ENCODE data around the gene TXNRD1. TPM values are rescaled to one million over a fixed set of nuclear protein-coding genes. Genes with fewer than 3 reads are reported as not detected.

Gene TXNRD1
- total RNA-seq, 1 donor from 2014 or later: 83.7 TPM

- Mint-ChIP-seq H3K4me1 (ENCODE audit: low read depth) (peaks cover 14% of the 10 kb centered on the region), H3K36me3 (ENCODE audit: low read depth) (no peaks in the 10 kb centered on the region), H3K4me3 (ENCODE audit: low read depth) (no peak overlapping the region), H3K27ac (no peak overlapping the region), H3K27me3 (ENCODE audit: low read depth) (no peaks in the 10 kb centered on the region), H3K9me3 (peaks cover 6% of the 10 kb centered on the region)
- no peak for DNase-seq (ENCODE audit: low spot score)
- intact Hi-C loops (cut with micrococcal nuclease): no loop called here
Observed at GRCh38 chr12:104181313-104181712, 34.3 kb upstream of the TXNRD1 start.

- Mint-ChIP-seq H3K4me3 (ENCODE audit: low read depth) (no peak overlapping the region), H3K9me3 (peaks cover 6% of the 10 kb centered on the region), H3K4me1 (ENCODE audit: low read depth) (peaks cover 13% of the 10 kb centered on the region), H3K27me3 (ENCODE audit: low read depth) (no peaks in the 10 kb centered on the region), H3K36me3 (ENCODE audit: low read depth) (no peaks in the 10 kb centered on the region), H3K27ac (no peak overlapping the region)
- no peak for DNase-seq (ENCODE audit: low spot score)
- intact Hi-C loops (cut with micrococcal nuclease): no loop called here
Observed at GRCh38 chr12:104182144-104182543, 33.4 kb upstream of the TXNRD1 start.

- no peak overlapping the region for H3K27ac Mint-ChIP-seq
- H3K4me1 Mint-ChIP-seq (ENCODE audit: low read depth): peaks cover 7% of the 10 kb centered on the region
- no peak for DNase-seq (ENCODE audit: low spot score)
- no peaks in the 10 kb centered on the region for H3K27me3 Mint-ChIP-seq (ENCODE audit: low read depth)
- peaks cover 6% of the 10 kb centered on the region for H3K9me3 Mint-ChIP-seq
- no peaks in the 10 kb centered on the region for H3K36me3 Mint-ChIP-seq (ENCODE audit: low read depth)
- intact Hi-C loops (cut with micrococcal nuclease): no loop called here
- no peak overlapping the region for H3K4me3 Mint-ChIP-seq (ENCODE audit: low read depth)
Observed at GRCh38 chr12:104182621-104183378, 32.8 kb upstream of the TXNRD1 start.

- intact Hi-C loops (cut with micrococcal nuclease): no loop called here
- Mint-ChIP-seq H3K27ac (no peak overlapping the region), H3K9me3 (peaks cover 6% of the 10 kb centered on the region), H3K4me1 (ENCODE audit: low read depth) (peaks cover under 1% of the 10 kb centered on the region), H3K27me3 (ENCODE audit: low read depth) (no peaks in the 10 kb centered on the region), H3K36me3 (ENCODE audit: low read depth) (no peaks in the 10 kb centered on the region), H3K4me3 (ENCODE audit: low read depth) (no peak overlapping the region)
- DNase-seq (ENCODE audit: low spot score): no peak
Observed at GRCh38 chr12:104183443-104183842, 32.1 kb upstream of the TXNRD1 start.

GRCh38 chr12:104187446-104188155 lies 28.0 kb upstream of the TXNRD1 start:
- no peaks in the 10 kb centered on the region for H3K4me1 Mint-ChIP-seq (ENCODE audit: low read depth)
- H3K27ac Mint-ChIP-seq: no peak overlapping the region
- intact Hi-C loops (cut with micrococcal nuclease): no loop called here
- H3K4me3 Mint-ChIP-seq (ENCODE audit: low read depth): no peak overlapping the region
- DNase-seq (ENCODE audit: low spot score): no peak
- H3K9me3 Mint-ChIP-seq: peaks cover 6% of the 10 kb centered on the region
- no peaks in the 10 kb centered on the region for H3K27me3 Mint-ChIP-seq (ENCODE audit: low read depth)
- no peaks in the 10 kb centered on the region for H3K36me3 Mint-ChIP-seq (ENCODE audit: low read depth)

- DNase-seq (ENCODE audit: low spot score): no peak
- H3K4me3 Mint-ChIP-seq (ENCODE audit: low read depth): no peak overlapping the region
- intact Hi-C loops (cut with micrococcal nuclease): no loop called here
- peaks cover 6% of the 10 kb centered on the region for H3K9me3 Mint-ChIP-seq
- peaks cover 2% of the 10 kb centered on the region for H3K27me3 Mint-ChIP-seq (ENCODE audit: low read depth)
- H3K4me1 Mint-ChIP-seq (ENCODE audit: low read depth): no peaks in the 10 kb centered on the region
- no peak overlapping the region for H3K27ac Mint-ChIP-seq
- H3K36me3 Mint-ChIP-seq (ENCODE audit: low read depth): no peaks in the 10 kb centered on the region
Observed at GRCh38 chr12:104188534-104188933, 27.0 kb upstream of the TXNRD1 start.

- intact Hi-C loops (cut with micrococcal nuclease): no loop called here
- no peak overlapping the region for H3K4me3 Mint-ChIP-seq (ENCODE audit: low read depth)
- peaks cover 14% of the 10 kb centered on the region for H3K27me3 Mint-ChIP-seq (ENCODE audit: low read depth)
- no peaks in the 10 kb centered on the region for H3K9me3 Mint-ChIP-seq
- peaks cover 4% of the 10 kb centered on the region for H3K4me1 Mint-ChIP-seq (ENCODE audit: low read depth)
- no peak for DNase-seq (ENCODE audit: low spot score)
- no peak overlapping the region for H3K27ac Mint-ChIP-seq
- no peaks in the 10 kb centered on the region for H3K36me3 Mint-ChIP-seq (ENCODE audit: low read depth)
Observed at GRCh38 chr12:104189915-104190555, 25.5 kb upstream of the TXNRD1 start.

- no peaks in the 10 kb centered on the region for H3K9me3 Mint-ChIP-seq
- H3K27ac Mint-ChIP-seq: no peak overlapping the region
- no peaks in the 10 kb centered on the region for H3K36me3 Mint-ChIP-seq (ENCODE audit: low read depth)
- H3K4me3 Mint-ChIP-seq (ENCODE audit: low read depth): no peak overlapping the region
- peaks cover 16% of the 10 kb centered on the region for H3K27me3 Mint-ChIP-seq (ENCODE audit: low read depth)
- intact Hi-C loops (cut with micrococcal nuclease): no loop called here
- DNase-seq (ENCODE audit: low spot score): no peak
- H3K4me1 Mint-ChIP-seq (ENCODE audit: low read depth): peaks cover 4% of the 10 kb centered on the region
Observed at GRCh38 chr12:104190641-104191176, 24.9 kb upstream of the TXNRD1 start.

- intact Hi-C loops (cut with micrococcal nuclease): no loop called here
- peaks cover 3% of the 10 kb centered on the region for H3K36me3 Mint-ChIP-seq (ENCODE audit: low read depth)
- H3K4me1 Mint-ChIP-seq (ENCODE audit: low read depth): peaks cover 4% of the 10 kb centered on the region
- peaks cover 42% of the 10 kb centered on the region for H3K27me3 Mint-ChIP-seq (ENCODE audit: low read depth)
- H3K4me3 Mint-ChIP-seq (ENCODE audit: low read depth): no peak overlapping the region
- DNase-seq (ENCODE audit: low spot score): no peak
- no peak overlapping the region for H3K27ac Mint-ChIP-seq
- peaks cover 12% of the 10 kb centered on the region for H3K9me3 Mint-ChIP-seq
Observed at GRCh38 chr12:104197264-104197663, 18.3 kb upstream of the TXNRD1 start.

GRCh38 chr12:104199964-104200363 lies 15.6 kb upstream of the TXNRD1 start:
- Mint-ChIP-seq H3K4me1 (ENCODE audit: low read depth) (no peaks in the 10 kb centered on the region), H3K27ac (no peak overlapping the region), H3K27me3 (ENCODE audit: low read depth) (peaks cover 28% of the 10 kb centered on the region), H3K9me3 (peaks cover 12% of the 10 kb centered on the region), H3K36me3 (ENCODE audit: low read depth) (peaks cover 3% of the 10 kb centered on the region), H3K4me3 (ENCODE audit: low read depth) (no peak overlapping the region)
- no peak for DNase-seq (ENCODE audit: low spot score)
- intact Hi-C loops (cut with micrococcal nuclease): loop anchor here (2.0 kb wide), 1 partner anchor 853 kb away; no protein-coding TSS in a partner anchor

- DNase-seq (ENCODE audit: low spot score): peak; percentile 29
- no peak overlapping the region for H3K27ac Mint-ChIP-seq
- peaks cover 12% of the 10 kb centered on the region for H3K9me3 Mint-ChIP-seq
- intact Hi-C loops (cut with micrococcal nuclease): loop anchor here (1.0 to 2.0 kb wide), 2 partner anchors 157 to 851 kb away; no protein-coding TSS in a partner anchor
- H3K4me3 Mint-ChIP-seq (ENCODE audit: low read depth): no peak overlapping the region
- peaks cover 3% of the 10 kb centered on the region for H3K36me3 Mint-ChIP-seq (ENCODE audit: low read depth)
- H3K4me1 Mint-ChIP-seq (ENCODE audit: low read depth): no peaks in the 10 kb centered on the region
- H3K27me3 Mint-ChIP-seq (ENCODE audit: low read depth): peaks cover 20% of the 10 kb centered on the region
Observed at GRCh38 chr12:104201238-104202001, 14.2 kb upstream of the TXNRD1 start.

Measured in activated T-helper 2 cell treated with anti-CD3 and anti-CD28 coated beads, Interferon-gamma antibody, Interleukin-2, Interleukin-4, amounts not matched to agents 10 μg/mL and 5 μg/mL and 100 μg/mL, durations not matched to agents 14 hours and 24 hours and 36 hours (primary cell).